GM18873 (cell line): ENCODE results near the gene BLOC1S1.
A peak's percentile ranks its signal among the peaks of the same experiment; 100 is the strongest.

Source experiments
- ATAC-seq: cut with Tn5 transposase; IDR thresholded peaks from one replicate; pipeline ENCODE4 v1.9.1; 2021; ENCODE audit warnings: mild to moderate bottlenecking, moderate library complexity, moderate number of reproducible peaks; ENCODE audit not compliant: unreplicated experiment, low FRiP score

Gene BLOC1S1

DNA sequence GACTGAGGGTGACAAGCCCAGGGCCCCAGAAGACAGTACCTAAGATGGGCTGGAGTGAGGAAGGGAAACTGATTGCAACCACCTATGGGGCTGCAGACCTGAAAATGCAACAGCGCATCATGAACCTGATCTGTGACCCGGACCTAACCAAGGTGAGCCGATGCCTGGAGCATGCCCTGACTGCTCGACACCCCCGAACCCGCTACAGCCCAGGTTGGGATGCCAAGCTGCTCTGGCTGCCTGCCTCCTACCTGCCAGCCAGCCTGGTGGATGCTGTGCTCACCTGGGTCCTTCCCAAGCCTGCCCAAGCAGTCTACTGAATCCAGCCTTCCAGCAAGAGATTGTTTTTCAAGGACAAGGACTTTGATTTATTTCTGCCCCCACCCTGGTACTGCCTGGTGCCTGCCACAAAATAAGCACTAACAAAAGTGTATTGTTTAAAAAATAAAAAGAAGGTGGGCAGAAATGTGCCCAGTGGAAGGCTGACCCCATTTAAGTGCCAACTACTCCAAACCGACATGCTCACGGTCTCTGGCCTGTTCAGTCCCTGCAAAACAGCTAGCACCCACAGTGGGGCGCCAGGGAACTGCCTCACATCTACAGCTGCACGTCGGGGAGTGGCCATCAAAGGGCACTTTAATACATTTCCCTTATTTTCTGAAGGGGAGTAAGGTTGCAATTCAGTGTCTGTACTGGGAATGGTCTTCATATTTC, 8.5 kb downstream of the BLOC1S1 start:
- no peak for ATAC-seq

DNA sequence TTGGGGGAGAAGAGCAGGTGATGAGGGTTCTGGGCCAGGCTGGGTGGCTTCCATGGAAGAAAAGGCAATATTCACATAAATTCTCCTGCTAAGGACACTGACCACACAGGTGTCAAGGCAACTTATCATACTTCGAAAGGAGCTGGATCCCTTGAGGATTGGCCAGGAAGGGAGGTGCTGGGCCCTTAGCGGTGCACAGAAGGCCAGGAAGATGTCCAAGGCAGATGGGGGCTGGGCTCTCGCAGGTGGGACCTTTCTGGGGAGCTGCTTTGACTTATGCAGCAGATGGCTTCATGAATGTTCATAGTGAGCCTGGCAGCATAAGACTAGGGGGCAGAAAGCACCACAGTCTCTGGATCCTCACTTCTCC, 9.1 kb downstream of the BLOC1S1 start:
- ATAC-seq: no peak

DNA sequence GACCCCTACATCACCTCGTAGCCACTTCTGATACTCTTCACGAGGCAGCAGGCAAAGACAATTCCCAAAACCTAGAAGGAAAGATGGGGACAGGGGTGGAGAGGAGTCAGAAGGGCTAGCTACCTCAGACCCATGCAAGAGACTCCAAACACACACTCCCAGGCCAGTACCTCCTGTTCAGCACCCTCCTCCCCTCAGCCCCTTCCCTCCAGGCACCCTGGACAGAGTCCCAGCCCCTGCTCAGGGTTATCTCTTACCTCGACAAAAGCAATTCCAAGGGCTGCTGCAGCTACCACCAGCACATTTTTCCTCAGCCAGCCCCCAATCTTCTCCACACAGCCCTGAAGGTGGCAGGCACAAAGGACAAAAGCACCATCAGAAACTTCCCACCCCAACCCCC, 9.7 kb downstream of the BLOC1S1 start:
- ATAC-seq: no peak

GRCh38 chr12:55726971-55727370, 11.1 kb downstream of the BLOC1S1 start:
- ATAC-seq: no peak

- ATAC-seq: no peak
Measured at GRCh38 chr12:55727643-55728185, 11.9 kb downstream of the BLOC1S1 start.

DNA sequence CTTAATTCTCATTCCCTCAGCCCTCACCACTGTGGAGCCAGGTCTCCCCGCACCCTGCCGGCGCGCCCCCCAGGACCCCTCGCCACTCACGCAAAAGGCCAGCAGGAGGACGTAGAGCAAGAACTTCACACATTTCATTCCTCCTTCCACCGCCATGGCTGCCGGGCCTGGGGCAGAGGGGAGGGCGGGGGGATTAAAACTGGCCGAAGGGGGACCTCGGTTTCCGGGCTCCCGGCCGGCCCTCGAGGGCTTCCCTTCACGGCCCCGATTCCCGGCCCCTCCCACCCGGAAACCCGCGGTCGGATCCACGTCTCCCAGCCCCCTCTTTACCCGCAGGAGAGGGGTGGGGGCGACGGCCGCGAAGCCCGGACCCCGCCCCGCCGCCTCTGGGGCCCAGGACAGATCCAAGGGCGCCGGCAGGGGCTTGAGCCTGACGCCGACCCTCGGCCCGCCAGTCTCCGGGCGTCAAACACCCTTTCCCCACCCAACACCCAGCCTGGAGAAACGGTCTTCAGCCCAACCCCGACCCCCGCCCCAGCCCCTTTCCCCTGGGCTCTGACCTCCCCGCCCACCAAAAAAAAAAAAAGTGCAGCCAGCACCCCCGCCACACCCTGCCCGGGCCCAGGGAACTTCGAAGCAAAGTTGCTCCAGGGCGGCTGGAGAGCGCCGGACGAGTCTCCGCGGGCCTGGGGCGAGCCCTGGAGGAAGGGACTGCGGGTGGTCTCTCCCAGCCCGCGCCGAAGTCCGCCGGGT, 12.5 kb downstream of the BLOC1S1 start:
- peak; percentile 4 for ATAC-seq

- ATAC-seq: peak; percentile 43
Measured at GRCh38 chr12:55728939-55729818, 13.3 kb downstream of the BLOC1S1 start, which contains the start of gene CD63. CD63 (minus strand) TSS chr12:55729009; CDS start chr12:55728341, 668 bp downstream.

DNA sequence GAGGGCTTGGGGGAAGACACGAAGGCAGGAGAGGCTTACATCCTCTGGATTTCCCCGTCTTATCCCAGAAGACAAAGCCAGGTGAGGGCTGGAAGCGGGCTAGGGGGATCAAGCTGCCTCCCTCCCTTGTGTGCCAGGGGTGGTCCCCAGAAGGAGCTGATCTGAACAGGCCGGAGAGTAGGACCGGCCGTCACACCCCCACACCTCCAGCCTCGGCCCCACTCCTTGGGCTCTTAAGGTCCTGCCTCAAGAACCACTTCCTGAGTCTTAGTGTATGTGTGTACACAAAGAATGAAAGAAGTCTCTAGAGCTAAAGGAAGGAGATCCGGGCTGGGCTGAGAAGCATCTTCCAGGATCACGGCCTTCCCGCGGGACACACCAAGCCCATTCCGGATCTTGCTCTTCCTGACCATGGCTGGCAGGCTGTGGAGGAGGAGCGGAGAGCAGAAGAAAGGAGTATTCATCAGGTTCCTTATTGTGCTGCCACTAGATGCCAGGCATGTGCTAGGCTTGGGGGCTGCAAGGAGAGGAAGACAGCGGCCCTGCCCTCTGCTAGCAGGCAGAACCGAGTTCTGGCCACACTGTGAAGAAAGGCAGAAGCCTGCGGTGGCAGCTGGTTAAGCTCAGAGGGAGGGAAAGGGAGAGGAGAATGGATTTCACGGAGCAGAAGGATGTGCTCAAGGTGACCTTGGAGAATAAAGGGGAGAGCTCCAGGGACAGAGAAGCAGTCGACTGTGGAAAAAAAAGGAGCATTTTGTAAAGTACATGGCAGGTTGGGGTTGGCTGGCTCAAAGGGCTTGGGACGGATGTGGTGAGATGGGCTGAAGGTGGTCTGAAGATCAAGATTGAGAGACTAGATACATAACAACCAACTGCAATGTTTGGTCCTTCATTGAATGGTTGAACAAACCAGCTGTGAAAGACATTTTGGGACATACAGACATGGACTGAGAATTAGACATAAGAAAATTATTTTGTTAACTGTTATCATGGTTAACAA, 14.3 kb downstream of the BLOC1S1 start:
- ATAC-seq: peak; percentile 36

DNA sequence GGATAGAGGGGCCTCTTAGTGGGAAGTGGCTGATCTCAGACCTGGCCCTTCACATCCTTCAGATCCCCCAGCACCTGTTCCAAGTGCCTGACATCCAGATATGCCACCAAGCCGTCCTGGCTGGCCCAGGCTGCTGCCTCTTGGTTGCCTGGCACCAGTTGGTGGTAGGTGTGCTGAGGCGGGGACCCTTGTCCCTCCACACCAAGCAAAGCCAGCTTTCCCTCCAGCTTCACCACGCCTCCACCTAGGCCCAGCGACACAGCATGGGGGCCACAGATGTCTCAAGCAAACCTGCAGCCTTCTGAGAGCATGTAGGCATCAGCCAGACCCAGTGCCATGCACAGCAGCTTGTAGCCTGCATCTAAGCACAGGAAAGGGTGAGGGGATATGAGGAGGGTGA, 16.4 kb downstream of the BLOC1S1 start:
- no peak for ATAC-seq

DNA sequence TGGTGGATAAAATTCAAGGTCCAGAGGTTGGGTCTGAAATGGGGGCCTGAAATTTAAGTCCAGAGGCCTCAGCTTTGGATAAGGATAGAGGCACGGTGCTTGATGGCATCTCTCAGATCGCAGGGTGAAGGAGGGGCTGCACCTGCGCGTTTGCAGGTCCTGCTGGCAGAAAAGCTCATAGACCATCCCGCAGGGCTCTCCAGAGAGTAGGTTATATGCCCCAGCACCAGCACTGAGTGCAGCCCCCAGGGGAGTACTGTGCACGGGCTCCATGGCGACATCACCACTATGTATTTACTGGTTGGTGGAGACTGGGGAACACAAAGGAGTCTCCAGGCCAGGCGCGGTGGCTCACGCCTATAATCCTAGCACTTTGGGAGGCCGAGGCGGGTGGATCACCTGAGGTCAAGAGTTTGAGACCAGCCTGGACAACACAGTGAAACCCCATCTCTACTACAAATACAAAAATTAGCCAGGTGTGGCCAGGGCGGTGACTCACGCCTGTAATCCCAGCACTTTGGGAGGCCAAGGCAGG, 17.2 kb downstream of the BLOC1S1 start:
- no peak for ATAC-seq

DNA sequence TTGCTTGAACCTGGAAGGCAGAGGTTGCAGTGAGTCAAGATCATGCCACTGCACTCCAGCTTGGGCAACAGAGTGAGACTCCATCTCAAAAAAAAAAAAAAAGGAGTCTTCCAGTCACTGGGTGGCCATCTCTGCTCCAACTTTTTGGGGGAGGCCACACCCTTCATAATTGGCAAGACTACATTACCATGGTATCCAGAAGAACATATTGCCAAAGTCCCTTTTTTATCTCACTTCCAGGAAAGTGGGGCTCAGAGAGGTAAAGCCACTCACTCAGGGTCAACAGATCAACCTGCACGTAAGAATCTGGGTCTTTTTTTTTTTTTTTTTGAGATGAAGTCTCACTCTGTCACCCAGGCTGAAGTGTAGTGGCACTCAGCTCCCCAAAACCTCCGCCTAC, 18.0 kb downstream of the BLOC1S1 start:
- no peak for ATAC-seq

- no peak for ATAC-seq
Measured at GRCh38 chr12:55734595-55734994, 18.7 kb downstream of the BLOC1S1 start.

- no peak for ATAC-seq
Measured at GRCh38 chr12:55736076-55736475, 20.2 kb downstream of the BLOC1S1 start.

DNA sequence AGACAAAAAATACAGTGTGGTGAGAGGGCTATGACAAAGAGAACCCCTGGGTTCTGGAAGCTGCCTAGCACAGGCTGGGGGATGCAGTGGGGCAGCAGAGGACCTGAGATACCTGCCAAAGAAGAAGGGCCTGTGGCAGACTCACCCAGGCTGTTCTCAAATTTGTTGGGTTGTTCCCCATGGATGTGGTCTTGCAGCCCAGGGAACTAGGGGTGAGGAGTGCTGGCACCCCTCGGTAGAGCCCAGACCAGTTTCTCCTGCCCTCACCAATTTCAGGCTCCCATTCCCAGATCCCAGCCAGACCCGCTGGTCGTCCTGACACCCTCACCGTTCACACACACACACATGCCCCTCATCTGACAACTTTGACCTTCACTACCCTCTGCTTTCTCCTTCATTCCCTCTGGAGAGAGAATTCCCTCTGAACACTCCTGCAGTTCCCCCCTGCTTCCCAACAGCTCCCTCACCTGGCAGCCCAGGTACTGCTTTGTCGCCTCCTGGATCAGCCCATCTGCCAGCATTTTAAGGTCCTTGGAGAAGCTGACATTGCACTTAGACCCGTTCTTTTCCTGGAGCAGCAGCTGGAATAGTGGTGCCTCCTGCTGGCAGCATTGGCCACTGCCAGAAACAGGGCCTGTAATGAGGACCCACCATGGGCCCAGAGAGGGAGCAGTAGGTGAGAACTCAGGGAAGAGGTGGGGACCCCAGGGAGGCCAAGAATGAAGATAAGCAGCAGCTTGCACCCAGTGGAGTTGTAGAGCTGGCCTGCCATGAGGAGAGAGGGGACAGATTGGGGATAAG, 21.1 kb downstream of the BLOC1S1 start:
- ATAC-seq: no peak

DNA sequence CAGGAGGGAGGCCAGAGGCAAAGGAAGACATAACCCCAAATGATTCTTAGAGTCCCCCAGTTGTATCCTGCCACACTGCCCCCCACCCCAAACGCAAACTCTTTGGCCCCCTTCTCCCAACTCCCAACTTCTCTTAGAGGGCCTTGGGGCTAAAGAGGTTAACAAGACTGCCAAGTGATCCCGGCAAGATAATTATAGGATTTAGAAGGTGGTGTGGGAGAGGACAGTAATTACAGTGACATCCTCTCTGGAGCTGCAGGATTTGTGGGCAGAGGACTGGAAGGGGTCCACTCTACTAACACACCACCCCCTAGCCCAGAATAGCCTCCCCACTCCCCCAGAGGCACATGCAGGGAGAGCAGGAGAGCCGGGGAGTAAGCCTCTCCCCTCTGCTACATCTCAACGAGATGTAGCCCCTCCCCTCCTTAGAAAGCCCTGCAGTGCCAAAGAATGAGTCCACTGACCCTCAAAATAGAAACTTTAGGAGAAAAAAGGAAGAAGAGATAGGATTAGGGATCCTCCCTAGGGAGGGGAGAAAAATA, 21.8 kb downstream of the BLOC1S1 start:
- ATAC-seq: peak; percentile 4

GRCh38 chr12:55738123-55739024, 22.5 kb downstream of the BLOC1S1 start:
- peak; percentile 85 for ATAC-seq

DNA sequence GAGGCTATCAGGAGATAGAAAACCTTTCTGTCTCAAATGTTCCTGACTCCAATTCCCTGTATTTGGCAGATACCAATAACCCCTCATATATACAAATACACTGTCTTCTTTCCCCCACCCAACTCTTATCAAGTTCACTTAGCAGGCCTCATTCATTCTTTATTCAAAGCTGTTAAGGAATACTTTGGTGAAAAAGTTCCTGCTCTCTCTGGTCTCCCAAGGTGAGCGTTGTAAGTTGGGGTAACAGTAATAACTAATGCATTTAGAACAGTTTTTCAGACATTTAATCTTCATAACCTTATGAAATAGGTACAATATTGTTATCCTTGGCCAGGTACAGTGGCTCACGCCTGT, 23.2 kb downstream of the BLOC1S1 start:
- no peak for ATAC-seq
